ENCODE data around the gene TSPAN11.

Gene TSPAN11

DNA sequence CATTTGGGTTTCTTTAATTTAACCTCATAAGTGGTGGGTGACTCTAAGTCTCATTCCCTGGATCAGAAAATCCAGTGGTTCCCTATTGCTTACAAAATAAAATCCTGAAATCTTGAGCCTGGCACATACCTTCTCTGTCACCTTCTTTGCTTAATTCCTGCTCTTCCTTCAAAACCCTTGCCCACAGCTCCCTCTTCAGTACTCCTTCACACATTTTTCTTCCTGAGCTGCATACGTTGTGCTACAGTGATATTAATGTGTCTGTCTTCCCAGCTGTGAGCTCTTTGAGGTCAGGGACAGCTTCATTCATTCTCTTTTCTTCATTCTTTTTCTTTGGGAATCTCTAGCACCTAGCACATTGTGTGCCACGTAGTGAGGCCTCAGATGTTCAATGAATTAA, 9.5 kb downstream of the TSPAN11 start:
- TF ChIP-seq ISL1 (CRISPR knock-in tag; IDR thresholded peaks at IDR 0.05) (no peak), ZNF565 (CRISPR knock-in tag; conservative IDR thresholded peaks at IDR 0.05; ENCODE audit: low read depth) (no peak), SNAI2 (CRISPR knock-in tag; IDR thresholded peaks at IDR 0.05) (no peak)
- peak; percentile 50; the same call in 1 of the 3 replicates for ATAC-seq

- no peak for ATAC-seq
- TF ChIP-seq, protein P1, sequence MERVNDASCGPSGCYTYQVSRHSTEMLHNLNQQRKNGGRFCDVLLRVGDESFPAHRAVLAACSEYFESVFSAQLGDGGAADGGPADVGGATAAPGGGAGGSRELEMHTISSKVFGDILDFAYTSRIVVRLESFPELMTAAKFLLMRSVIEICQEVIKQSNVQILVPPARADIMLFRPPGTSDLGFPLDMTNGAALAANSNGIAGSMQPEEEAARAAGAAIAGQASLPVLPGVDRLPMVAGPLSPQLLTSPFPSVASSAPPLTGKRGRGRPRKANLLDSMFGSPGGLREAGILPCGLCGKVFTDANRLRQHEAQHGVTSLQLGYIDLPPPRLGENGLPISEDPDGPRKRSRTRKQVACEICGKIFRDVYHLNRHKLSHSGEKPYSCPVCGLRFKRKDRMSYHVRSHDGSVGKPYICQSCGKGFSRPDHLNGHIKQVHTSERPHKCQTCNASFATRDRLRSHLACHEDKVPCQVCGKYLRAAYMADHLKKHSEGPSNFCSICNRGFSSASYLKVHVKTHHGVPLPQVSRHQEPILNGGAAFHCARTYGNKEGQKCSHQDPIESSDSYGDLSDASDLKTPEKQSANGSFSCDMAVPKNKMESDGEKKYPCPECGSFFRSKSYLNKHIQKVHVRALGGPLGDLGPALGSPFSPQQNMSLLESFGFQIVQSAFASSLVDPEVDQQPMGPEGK (CRISPR knock-in tag; IDR thresholded peaks at IDR 0.05; ENCODE audit: borderline replicate concordance): no peak
- no peak for TF ChIP-seq TOX (CRISPR knock-in tag; IDR thresholded peaks at IDR 0.05; ENCODE audit: borderline replicate concordance)
- TF ChIP-seq ZNF8 (CRISPR knock-in tag; IDR thresholded peaks at IDR 0.05): no peak
- TF ChIP-seq ZNF565 (CRISPR knock-in tag; conservative IDR thresholded peaks at IDR 0.05; ENCODE audit: low read depth): no peak
- TF ChIP-seq GLIS3 (CRISPR knock-in tag; IDR thresholded peaks at IDR 0.05): no peak
- no peak for TF ChIP-seq OSR1 (CRISPR knock-in tag; IDR thresholded peaks at IDR 0.05)
- no peak for TF ChIP-seq PPARA (CRISPR knock-in tag; IDR thresholded peaks at IDR 0.05; ENCODE audit: borderline replicate concordance)
- TF ChIP-seq TSHZ2 (CRISPR knock-in tag; IDR thresholded peaks at IDR 0.05): no peak
- no peak for TF ChIP-seq ESRRG (CRISPR knock-in tag; IDR thresholded peaks at IDR 0.05)
- no peak for TF ChIP-seq POU6F1 (CRISPR knock-in tag; IDR thresholded peaks at IDR 0.05; ENCODE audit: borderline replicate concordance, low read depth)
- no peak for TF ChIP-seq BACH2 (CRISPR knock-in tag; IDR thresholded peaks at IDR 0.05; ENCODE audit: borderline replicate concordance)
- TF ChIP-seq CSRNP3 (CRISPR knock-in tag; IDR thresholded peaks at IDR 0.05): no peak
- no peak for TF ChIP-seq ZFP3 (CRISPR knock-in tag; IDR thresholded peaks at IDR 0.05)
- no peak for TF ChIP-seq ZFP30 (CRISPR knock-in tag; IDR thresholded peaks at IDR 0.05)
- TF ChIP-seq SNAI2 (CRISPR knock-in tag; IDR thresholded peaks at IDR 0.05): no peak
- no peak for TF ChIP-seq ZC3H10 (CRISPR knock-in tag; IDR thresholded peaks at IDR 0.05)
- no peak for TF ChIP-seq ARNTL (CRISPR knock-in tag; IDR thresholded peaks at IDR 0.05; ENCODE audit: borderline replicate concordance, low read depth)
- TF ChIP-seq TCF4 (CRISPR knock-in tag; IDR thresholded peaks at IDR 0.05; ENCODE audit: borderline replicate concordance): no peak
- no peak for TF ChIP-seq ZNF70 (CRISPR knock-in tag; IDR thresholded peaks at IDR 0.05)
Measured at GRCh38 chr12:30939234-30939633, 12.7 kb downstream of the TSPAN11 start.

DNA sequence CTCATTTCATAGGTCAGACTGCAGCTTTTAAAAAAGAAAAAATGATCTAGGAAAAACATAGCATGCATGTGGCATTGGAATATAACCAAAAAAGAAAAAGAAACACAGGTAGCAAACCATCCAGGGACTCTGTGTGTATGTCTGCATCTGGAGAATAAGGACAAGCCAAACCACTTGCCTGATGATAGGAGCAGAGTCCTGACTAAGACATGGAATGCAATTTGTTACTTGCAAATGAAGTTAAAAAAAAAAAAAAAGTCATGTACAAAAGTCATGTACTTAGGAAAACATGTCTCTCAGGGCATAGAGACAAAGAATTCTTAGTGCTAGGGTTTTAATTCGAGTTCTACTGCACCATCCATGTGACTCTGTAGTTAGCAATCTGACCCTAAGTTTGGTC, 15.9 kb downstream of the TSPAN11 start:
- no peak for ATAC-seq

More for the DNA sequence above, 15.9 kb downstream of the TSPAN11 start:
- no peak for TF ChIP-seq TOX (CRISPR knock-in tag; IDR thresholded peaks at IDR 0.05; ENCODE audit: borderline replicate concordance)
- no peak for TF ChIP-seq SNAI2 (CRISPR knock-in tag; IDR thresholded peaks at IDR 0.05)
- no peak for TF ChIP-seq ZFP30 (CRISPR knock-in tag; IDR thresholded peaks at IDR 0.05)
- no peak for TF ChIP-seq BACH2 (CRISPR knock-in tag; IDR thresholded peaks at IDR 0.05; ENCODE audit: borderline replicate concordance)
- no peak for TF ChIP-seq CSDC2 (CRISPR knock-in tag; IDR thresholded peaks at IDR 0.05)
- no peak for TF ChIP-seq PPARA (CRISPR knock-in tag; IDR thresholded peaks at IDR 0.05; ENCODE audit: borderline replicate concordance)
- TF ChIP-seq GLIS3 (CRISPR knock-in tag; IDR thresholded peaks at IDR 0.05): no peak
- no peak for TF ChIP-seq POU6F1 (CRISPR knock-in tag; IDR thresholded peaks at IDR 0.05; ENCODE audit: borderline replicate concordance, low read depth)
- no peak for TF ChIP-seq CSRNP3 (CRISPR knock-in tag; IDR thresholded peaks at IDR 0.05)
- no peak for TF ChIP-seq ARNTL (CRISPR knock-in tag; IDR thresholded peaks at IDR 0.05; ENCODE audit: borderline replicate concordance, low read depth)
- TF ChIP-seq, protein P1 (CRISPR knock-in tag; IDR thresholded peaks at IDR 0.05; ENCODE audit: borderline replicate concordance): no peak
- TF ChIP-seq ZNF8 (CRISPR knock-in tag; IDR thresholded peaks at IDR 0.05): no peak
- no peak for TF ChIP-seq TCF4 (CRISPR knock-in tag; IDR thresholded peaks at IDR 0.05; ENCODE audit: borderline replicate concordance)

Measured in SK-N-SH treated with all-trans-retinoic acid at 6 μM for 48 hours (cell line).